Measurements from ENCODE around the gene KCNJ16. TPM values are rescaled to one million over a fixed set of nuclear protein-coding genes. Genes with fewer than 3 reads are reported as not detected.

The KCNJ16 gene
- polyA plus RNA-seq, 12 donors, result 0.23 to 3.9 (median 0.68) TPM; not detected in 1

DNA sequence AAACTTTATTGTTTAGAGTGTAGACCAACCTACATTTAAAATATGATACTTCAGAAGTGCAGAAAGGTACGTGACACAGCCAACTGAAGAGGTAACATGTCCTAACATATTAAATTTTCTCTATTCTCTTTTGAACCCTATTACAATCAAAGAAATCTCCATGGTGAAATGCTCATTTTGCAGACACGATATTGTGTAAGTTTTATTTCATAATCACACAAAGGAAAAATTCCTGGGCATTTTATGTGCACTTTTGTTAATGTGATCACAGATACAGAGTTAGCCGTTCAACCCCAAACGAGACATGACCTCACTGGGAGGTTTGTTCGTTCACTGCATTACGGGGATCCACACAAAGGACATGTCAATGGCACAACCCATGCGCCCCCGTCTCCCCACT, 21.8 kb downstream of the KCNJ16 start:
- DNase-seq, result no peak

DNA sequence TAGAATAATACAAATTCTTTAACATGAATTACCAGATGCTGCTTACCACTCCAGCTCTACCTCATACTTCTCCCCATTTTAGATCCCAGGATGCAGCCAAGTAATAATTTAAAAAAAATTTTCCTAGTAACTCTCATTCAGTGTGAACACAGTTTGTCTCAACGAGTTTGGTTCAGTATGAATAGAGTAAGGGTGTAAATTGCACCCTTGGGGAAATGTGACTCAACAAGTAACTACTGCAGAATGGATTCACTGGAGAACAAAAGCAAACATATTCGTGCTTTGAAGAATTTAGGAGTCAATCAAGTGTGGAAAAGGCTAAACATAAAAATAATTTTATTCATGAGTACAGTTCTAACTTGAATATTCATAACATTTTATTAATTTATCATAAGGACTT, 23.0 kb downstream of the KCNJ16 start:
- DNase-seq, result no peak

DNA sequence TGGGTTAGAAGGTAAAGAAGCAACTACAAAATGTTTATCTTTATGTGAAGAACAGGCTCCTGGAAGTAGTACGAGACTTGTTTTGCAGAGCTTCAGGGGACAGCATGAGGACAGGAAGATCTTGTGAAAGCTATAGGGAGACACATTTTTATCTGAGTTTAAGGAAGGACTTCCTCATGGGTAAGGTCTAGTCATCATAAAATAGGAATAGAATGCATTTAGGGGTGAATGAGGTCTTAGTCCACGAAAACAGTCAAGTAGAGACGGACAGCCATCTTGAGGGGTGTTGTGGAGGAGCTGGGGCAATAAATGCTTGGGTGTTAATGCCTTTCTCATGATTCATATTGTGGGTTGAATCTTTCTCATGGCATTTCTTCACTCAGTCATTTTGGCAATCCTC, 24.3 kb downstream of the KCNJ16 start:
- DNase-seq, result no peak

DNA sequence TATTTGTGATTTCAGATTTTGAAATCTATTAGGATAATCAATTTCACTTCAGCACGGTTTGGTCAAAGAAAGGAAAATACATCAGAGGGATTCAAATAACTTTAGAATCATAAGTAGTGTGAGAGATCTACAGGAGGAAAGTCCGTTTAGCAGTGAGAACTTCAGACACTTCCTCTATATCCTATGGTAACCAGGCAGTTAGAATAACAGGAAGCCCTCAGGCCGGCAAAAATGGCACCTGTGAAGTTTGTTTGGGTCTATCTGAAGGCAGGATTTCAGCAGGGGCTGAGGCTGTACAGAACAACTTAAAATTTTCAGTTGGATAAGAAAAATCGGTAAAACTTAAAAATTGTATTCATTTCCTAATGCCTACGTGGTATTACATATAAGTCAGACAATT, 24.9 kb downstream of the KCNJ16 start:
- no peak for DNase-seq

DNA sequence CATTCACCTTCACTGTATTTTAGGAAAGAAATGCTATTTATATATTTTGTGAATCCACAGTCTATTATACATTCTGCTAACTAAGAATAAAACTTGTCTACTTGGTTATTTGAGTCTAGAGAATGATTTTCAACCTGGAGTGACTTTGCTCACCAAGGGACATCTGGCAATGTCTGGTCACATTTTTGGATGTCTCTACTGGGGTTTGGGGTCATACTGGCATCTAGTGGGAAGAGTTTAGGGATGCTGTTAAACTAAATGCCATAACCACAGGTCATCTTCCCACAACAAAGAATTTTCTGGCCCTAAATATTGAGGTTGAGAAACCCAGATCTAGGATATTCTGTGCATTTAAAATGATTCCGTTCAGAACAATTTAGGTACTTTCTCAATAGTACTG, 26.0 kb downstream of the KCNJ16 start:
- no peak for DNase-seq

DNA sequence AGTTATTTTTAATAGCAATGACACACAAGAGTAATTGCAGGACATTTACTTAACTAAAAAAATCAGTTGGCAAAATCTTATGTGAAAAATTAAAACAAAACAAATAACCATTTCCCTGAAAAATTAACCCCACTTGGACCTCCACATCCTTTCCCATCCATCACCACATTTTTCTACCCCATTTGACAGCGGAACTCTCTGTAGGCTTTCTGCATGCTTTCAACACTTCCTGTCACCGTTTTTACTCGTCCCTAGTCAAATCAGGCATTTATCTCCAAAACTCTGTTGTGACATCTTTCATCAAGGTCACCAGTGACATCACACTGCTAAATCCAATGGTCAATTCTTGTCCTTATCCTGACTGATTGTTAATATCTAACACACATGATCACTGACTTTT, 27.5 kb downstream of the KCNJ16 start:
- DNase-seq, result no peak

DNA sequence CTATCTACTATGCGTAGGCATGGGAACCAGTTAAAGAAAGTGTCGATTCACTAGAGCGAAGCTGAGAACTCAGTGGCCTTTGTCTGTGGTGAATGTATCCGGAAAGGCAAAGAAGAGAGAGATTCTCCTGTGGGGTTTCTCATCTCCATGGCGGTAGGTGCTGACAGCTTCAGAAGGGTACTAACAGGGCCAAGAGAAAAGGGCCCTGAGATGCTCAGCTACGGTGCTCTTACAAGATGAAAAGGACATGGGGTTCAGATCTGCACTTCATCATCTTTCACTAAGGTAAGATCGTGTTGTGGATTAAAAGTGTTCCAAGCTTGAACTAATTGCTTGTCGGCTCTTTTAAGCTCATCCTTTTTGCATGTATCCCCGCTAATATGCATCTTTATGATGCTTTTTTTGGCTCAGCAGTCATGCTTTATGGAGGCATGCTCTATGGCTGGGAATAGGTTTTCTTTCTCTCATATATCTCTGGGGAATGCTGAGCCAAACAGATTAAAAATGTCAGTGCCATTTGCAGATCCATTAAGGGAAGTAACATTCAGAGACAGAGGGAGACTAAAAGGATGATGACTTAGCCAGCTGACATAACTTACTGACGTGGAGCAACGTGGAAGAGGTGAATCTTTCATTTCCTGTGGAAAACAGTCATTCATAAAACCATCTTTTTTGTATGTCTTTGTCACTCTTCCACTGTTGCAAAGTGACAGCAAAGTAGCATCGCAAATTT, 29.9 kb downstream of the KCNJ16 start:
- DNase-seq, result no peak

DNA sequence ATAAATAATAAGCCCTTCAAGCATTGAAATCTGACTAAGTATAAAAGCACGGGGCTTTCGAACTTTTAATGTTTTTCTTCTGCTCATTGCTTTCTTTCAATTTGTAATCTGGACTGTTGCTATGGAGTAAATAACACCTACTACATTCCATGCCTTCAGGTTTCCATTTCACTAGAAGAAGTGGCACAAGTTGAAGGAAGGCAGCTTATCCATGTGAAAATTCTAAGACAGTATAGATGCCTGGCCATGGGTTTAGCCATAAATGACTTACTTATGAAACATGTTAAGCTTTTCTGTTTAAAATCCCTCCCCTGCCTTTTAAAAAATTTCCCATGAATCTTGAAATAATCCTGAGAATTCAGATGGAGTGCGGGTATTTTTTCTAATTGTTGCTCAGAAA, 30.6 kb downstream of the KCNJ16 start:
- DNase-seq, result no peak

DNA sequence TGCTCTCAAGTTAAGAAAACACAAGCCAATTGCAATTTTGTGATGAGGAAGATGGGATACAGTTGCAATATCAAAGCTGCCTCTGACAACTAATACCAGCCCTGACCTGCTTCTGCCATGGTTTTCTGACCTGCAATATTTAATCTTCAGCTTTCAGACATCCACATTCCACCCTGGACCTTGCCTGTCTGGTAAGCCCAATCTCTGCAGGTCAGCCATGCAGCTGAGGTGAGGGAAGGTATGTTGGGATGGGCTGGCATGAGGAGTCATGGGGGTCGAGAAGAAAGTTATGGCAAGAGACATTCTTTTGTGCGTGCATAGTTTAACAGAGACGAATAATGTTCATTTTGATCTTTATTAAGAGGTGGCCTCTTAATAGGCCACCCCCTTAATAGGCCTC, 31.5 kb downstream of the KCNJ16 start:
- no peak for DNase-seq

DNA sequence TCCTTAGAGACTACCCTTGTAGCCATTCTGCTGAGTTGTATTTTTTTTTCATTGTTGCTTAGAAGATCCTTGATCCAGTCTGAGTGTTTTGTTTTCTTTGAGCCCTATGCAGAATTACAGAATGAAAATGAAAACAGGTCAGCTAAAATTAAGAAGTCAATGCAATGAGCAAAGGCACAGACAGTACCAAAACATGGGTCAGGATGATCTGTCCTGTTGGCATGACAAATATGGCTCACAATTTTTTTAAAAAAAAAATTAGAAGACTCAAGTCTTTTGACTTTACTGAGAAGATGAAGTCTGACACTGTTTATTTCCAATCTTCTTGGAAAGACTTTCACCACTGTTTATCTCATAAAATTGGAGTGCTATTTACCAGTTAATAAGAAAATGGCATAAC, 32.4 kb downstream of the KCNJ16 start:
- DNase-seq, result no peak

DNA sequence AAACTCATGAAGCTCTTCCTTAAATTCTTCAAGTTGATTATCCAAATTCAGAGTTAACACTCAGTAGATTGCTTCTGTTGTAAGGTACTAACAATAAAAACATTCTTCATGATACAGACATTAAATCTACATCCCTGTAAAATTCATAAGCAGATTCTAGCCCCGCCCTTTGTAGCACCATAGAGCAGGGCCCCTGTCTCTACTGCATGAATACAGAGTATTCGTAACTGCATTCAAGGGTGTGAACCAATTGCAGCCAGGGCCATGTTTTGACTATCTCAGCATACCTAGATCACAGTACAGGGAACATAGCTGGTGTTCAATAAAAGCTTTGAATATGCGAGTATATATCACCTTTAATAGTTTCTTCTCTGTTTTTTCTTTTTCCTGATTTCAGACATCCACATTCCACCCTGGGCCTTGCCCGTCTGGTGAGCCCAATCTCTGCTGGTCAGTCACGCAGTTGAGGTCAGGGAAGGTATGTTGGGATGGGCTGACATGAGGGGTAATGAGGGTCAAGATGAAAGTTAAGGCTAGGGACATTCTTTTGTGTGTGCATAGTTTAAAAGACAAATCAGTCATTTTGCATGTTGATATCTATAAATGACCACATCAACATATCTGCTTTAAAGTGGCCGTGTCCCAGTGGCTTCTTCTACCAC, 33.0 kb downstream of the KCNJ16 start:
- no peak for DNase-seq

DNA sequence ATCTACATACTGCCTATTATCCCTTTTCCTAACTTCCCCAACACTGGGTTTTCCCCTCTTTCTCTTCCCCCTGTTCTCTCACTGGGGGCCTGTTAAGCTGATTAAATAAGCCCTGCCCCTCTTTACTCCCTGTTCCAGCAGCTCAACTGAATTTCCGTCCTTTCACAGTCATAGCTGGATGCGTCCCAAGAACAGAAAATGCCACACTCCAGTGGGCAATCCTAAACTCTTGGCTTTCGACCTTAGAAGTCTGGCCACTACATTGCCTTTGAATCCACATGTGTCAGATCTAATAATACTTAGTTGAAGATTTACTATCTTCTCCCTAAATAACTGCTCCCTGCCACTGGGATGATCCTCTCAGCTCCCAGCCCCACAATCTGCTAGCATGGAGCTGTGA, 34.5 kb downstream of the KCNJ16 start:
- no peak for DNase-seq

DNA sequence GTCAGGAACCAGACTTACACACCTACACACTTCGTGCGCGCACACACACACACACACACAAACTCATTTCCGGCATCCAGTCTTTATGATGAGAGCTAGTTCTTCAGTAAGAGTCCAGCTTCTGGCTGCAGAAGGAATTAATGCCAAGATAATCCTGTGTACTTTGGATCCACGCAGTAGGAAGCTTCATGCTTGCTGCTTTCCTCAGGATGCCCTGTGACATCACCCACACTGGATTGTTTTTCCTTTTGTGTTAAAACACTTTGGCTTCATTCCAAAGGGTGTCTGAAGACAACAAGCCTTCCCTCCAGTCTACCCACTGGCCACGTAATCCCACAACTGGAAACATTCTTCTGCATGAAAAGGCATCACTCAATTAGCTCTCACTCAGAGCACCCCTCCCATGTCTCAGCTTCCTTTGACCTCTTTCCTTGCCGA, 35.4 kb downstream of the KCNJ16 start:
- DNase-seq, result no peak

DNA sequence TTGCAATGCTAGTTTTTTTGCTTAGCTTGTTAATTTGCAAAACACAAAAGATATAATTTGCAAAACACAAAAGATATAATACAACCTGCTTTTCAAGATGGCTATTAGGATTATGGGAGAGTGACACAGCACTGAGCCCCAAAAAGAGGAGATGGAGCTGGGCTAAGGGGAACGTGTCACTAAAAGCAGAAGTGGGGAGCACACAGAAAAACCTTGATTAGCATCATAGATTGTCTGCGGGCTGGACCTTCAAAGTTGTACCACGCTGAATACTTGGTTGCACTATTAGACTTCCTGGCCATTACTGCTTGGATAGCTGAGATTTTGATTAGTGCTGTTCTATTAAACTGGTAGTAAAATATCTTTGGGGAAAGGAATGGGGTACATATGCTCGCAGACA, 36.2 kb downstream of the KCNJ16 start:
- no peak for DNase-seq

DNA sequence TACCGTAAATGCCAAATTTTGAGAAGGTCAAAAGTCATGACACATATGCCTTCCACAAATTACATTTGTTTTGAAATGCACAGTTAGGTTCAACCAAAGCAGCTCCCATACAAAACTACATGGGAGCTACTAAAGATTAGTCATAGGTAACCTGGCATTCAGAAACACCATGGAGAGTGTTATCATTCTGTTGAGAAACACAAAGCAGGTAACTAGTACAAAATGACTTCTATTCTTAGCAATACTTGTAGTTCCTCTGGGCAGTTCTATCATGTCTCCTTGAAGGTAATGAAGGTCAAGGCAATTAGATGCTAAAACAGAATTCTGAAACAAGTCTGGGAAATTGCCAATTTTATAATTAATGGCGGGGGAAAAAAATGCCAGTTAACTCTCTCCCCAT, 39.4 kb downstream of the KCNJ16 start:
- DNase-seq, result no peak

DNA sequence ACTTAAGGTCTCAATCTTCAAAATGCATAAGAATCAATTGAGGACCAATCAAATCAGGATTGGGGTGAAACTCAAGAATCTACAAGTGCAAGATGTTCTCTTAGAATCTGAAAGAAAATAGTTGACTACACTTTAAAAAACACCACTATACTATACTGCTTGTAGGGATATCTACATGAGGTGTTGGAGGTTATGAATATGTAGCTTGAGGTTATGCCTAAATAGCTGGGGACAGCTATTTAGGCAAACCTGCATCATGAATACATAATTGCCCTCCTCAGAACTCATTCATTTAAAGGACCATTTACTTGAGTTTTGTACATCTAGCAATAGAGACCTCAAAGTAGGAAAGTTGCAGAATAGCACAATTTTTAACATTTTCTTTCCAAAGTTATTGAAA, 40.1 kb downstream of the KCNJ16 start:
- no peak for DNase-seq

DNA sequence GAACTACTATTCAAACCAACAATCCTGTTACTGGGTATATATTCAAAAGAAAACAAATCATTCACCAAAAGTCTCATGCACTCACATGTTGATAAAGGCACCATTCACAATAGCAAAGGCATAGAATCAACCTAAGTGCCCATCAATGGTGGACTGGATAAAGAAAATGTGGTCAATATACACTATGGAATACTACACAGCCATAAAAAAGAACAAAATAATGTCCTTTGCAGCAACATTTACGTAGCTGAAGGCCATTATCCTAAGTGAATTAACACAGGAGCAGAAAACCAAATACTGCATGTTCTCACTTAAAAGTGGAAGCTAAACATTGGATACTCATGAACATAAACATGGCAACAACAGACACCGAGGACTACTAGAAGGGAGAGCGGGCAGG, 41.9 kb downstream of the KCNJ16 start:
- no peak for DNase-seq

DNA sequence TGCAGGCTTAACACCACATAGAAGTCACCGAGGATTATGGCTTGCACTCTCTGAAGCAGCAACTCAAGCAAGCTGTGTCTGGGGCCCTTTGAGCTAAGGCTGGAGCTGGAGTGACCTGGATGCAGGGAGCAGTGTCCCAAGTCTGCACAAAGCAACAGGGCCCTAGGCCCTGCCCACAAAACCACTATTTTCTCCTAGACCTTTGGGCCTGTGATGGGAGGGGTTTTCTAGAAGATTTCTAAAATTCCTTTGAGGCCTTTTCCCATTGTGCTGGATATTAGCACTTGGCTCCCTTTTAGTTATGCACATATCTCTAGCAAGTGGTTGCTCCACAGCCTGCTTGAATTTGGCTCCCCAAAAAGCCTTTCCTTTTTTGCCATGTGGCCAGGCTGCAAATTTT, 44.5 kb downstream of the KCNJ16 start:
- no peak for DNase-seq

DNA sequence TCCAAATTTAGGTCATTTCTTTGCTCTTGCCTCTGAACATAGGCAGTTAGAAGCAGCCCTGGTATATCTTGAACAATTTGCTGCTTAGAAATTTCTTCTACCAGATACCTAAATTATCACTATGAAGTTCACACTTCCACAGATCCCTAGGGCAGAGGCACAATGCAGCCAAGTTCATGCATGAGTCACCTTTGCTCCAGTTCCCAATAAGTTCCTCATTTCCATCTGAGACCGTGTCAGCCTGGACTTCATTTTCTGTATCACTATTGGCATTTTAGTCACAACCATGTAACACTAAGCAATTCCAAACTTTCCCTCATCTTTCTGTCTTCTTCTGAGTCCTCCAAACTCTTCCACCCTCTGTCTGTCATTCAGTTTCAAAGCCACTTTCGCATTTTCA, 45.0 kb downstream of the KCNJ16 start:
- DNase-seq, result no peak

DNA sequence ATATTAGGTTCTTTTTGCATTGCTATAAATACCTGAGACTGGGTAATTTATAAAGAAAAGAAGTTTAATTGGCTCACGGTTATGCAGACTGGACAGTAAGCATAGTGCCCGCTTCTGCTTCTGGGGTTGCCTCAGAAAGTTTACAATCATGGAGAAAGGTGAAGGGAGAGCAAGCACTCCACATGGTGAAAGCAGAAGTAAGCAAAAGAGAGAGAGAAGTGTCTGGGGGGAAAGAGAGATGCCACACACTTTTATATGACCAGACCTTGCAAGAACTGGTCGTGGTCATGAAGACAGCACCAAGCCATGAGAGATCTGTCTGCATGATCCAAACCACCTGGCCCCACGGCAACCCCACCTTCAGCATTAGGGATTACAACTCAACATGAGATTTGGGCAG, 45.4 kb downstream of the KCNJ16 start:
- no peak for DNase-seq

DNA sequence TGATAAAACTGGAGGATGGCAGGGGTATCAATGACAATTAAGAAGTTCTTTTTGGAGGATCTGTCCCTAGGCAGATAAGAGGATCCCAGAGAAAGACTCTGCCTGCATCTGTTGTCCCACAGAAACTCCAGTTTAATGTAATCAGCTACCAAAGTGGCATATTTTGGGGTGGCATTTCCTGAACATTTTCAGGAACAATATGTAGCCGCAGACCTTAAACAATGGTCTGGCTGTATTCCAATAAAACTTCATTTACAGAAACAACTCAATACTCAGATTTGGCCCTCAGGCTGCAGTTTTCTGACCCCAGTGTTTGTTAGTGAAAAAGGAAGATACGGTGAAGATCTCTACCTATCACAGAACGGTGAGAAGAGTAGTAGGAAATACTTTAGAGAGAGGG, 46.1 kb downstream of the KCNJ16 start:
- no peak for DNase-seq

DNA sequence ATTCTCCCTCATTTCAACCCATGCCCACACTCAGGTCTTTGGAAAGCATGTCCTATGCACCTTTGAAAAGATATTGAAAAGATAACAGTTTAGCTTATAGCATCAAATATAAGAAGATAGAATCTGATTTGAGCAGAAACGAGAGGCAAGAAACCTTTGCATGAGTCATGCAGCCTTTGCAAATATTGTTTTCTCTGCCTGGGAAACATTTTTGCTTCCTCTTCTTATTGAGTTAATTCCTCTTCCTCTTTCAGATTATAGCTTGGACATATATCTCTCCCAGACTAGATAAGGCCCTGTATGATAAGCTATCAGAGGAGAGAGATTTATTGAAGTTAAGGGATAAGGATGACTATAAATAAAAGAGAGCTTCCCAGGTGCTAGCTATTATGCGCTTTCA, 48.2 kb downstream of the KCNJ16 start:
- DNase-seq, result no peak

DNA sequence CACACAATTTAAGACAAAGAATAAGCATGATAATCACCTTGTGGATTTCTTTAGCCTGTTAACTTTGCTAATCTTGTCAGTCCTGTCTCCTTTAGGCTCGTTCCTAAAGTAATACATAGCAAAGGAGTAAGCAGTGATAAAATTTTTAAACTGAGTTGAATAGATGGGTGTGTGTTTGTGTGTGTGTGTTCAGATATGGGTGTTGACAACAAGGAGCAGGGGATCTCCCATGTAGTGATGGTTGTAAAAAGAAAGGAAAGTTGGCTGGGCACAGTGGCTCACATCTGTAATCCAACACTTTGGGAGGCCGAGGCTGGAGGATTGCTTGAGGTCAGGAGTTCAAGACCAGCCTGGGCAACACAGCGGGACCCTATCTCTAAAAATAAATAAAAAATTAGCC, 49.7 kb downstream of the KCNJ16 start:
- no peak for DNase-seq

All from muscle of arm (tissue), 12 donors.